ENCODE measurements around the gene TIGD1.

TIGD1 gene

DNA sequence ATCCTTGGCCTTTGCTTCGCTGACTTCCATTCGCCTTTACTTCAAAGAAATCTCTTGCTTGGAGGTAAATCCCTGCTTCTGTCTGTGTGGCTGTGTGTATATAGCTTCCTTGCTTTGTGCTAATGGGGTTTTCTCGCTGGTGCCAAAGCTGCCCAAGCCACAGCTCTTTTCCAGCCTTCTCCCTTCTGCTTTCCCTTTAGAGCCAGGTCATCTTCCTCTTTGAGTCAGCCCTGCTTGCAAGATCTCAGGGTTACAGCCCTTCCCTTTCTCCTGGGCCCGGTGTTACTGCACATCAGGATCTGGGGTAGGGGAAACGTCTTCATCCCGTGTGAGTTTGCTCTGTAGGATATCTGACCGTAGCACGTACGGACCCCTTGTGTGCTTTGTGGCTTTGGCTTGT is 19.2 kb upstream of the TIGD1 start:
- WGBS: 96% methylated on average over 9 of the region's 9 CpGs
- H3K9me3 ChIP-seq (ENCODE audit: insufficient read depth, low read depth, low read length): no peaks in the 10 kb centered on the region
- H3K4me3 ChIP-seq (ENCODE audit: low read length): no peak overlapping the region
- no peaks in the 10 kb centered on the region for H3K4me1 ChIP-seq (ENCODE audit: insufficient read depth, low read length)
- no peak overlapping the region for H3K9ac ChIP-seq (ENCODE audit: low read depth, low read length)
- H3K27ac ChIP-seq (ENCODE audit: low read depth, low read length): no peak overlapping the region
- H3K36me3 ChIP-seq (ENCODE audit: insufficient read depth, low read length): peaks cover 88% of the 10 kb centered on the region
- H3K27me3 ChIP-seq (ENCODE audit: insufficient read depth, low read length): no peaks in the 10 kb centered on the region

DNA sequence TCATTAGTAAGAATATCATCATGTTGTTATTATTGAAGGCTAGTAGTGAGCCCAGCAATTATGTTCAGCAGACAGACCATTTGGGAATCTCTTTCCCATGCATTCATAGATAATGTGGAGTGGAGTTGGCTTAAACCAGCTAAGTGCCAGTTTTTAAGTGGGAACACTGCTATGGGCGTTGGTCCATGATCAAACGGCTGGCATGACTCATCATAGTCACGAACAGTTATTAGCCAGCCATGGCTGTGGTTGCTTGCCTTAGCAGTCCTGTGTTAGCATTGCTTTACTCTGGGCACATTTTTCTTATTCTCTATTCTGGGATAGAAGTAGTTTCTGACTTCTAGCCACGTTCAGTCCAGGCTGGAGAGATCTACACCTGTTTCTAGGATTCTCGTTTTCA is 17.8 kb upstream of the TIGD1 start:
- Histone ChIP-seq H3K9ac (ENCODE audit: low read depth, low read length) (no peak overlapping the region), H3K4me3 (ENCODE audit: low read length) (no peak overlapping the region), H3K27ac (ENCODE audit: low read depth, low read length) (no peak overlapping the region), H3K36me3 (ENCODE audit: insufficient read depth, low read length) (peaks cover 85% of the 10 kb centered on the region), H3K4me1 (ENCODE audit: insufficient read depth, low read length) (no peaks in the 10 kb centered on the region), H3K9me3 (ENCODE audit: insufficient read depth, low read depth, low read length) (no peaks in the 10 kb centered on the region), H3K27me3 (ENCODE audit: insufficient read depth, low read length) (no peaks in the 10 kb centered on the region)
- WGBS: 95% methylated on average over 4 of the region's 5 CpGs

DNA sequence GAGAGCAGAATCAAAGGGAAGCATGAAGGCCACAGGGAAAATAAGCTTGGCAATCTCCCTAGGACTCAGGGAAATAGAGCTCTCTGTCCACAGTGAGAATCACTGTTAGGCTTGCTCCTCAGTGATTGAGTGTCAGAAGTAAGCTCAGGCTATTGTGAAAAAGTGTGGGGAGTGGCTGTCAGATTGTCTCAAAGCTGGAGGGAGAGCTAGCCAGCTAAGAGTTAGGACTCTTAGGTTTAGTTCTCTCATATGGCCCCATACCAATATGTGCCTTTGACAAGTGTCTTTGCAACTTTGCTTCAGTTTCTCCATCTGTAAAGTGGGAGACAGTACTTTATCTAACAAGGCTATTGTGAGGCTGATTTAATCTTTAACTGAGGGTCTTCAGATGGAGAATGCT is 17.4 kb upstream of the TIGD1 start:
- no peak overlapping the region for H3K4me3 ChIP-seq (ENCODE audit: low read length)
- H3K4me1 ChIP-seq (ENCODE audit: insufficient read depth, low read length): no peaks in the 10 kb centered on the region
- H3K9ac ChIP-seq (ENCODE audit: low read depth, low read length): no peak overlapping the region
- H3K27me3 ChIP-seq (ENCODE audit: insufficient read depth, low read length): no peaks in the 10 kb centered on the region
- H3K9me3 ChIP-seq (ENCODE audit: insufficient read depth, low read depth, low read length): no peaks in the 10 kb centered on the region
- H3K36me3 ChIP-seq (ENCODE audit: insufficient read depth, low read length): peaks cover 84% of the 10 kb centered on the region
- H3K27ac ChIP-seq (ENCODE audit: low read depth, low read length): no peak overlapping the region

DNA sequence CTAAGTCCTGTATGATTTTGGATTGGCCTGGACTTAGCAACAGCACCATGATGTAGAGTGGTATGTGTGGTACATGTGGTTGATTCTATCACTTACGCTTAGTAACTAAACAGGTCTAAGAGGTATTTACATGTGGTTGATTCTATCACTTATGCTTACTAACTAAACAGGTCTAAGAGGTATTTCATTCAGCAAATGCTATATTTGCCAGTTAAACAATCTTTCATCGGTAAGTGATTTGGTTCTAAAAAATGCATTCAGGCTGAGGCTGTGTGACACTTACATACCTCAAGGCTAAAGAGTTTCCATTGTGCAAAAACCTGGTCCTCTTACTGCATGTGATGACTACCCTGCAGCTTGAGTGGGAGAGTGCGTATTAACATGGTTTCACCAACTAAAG is 13.2 kb upstream of the TIGD1 start:
- Histone ChIP-seq H3K9ac (ENCODE audit: low read depth, low read length) (no peak overlapping the region), H3K36me3 (ENCODE audit: insufficient read depth, low read length) (peaks cover 86% of the 10 kb centered on the region)
- WGBS: 94% methylated on average over 2 of the region's 3 CpGs

DNA sequence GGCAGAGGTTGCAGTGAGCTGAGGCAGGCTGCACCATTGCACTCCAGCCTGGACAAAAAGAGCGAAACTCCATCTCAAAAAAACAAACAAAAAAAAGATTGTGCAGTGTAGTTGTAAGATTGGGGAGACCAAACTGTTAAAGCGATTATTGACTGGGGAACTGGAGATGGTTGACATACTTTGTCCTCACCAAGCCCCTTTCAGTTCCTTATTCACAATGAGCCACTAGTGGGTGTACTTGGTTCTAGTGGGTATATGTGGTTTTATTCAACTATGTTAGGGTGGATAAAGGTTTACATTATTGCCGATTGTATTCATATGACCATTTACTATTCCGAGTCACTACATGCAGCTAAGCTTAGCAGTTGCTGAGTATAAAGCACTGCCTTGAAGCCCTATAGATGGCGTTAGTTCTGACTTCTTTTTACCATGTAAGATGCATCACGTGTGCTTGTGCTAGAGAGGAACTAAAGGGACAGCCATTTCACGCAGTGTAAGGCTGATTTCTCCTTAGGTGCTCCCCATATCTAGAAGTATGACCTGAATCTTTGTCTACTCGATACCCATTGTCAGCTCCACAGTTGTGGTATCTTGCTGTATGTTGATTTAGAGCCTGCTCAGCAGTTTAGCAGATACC is 12.3 kb upstream of the TIGD1 start:
- H3K27me3 ChIP-seq (ENCODE audit: insufficient read depth, low read length): no peaks in the 10 kb centered on the region
- 93% methylated on average over 7 of the region's 8 CpGs for WGBS
- no peak overlapping the region for H3K27ac ChIP-seq (ENCODE audit: low read depth, low read length)
- peaks cover 86% of the 10 kb centered on the region for H3K36me3 ChIP-seq (ENCODE audit: insufficient read depth, low read length)
- H3K9me3 ChIP-seq (ENCODE audit: insufficient read depth, low read depth, low read length): no peaks in the 10 kb centered on the region
- no peak overlapping the region for H3K9ac ChIP-seq (ENCODE audit: low read depth, low read length)
- H3K4me3 ChIP-seq (ENCODE audit: low read length): no peak overlapping the region
- H3K4me1 ChIP-seq (ENCODE audit: insufficient read depth, low read length): no peaks in the 10 kb centered on the region

More for the DNA sequence above, 13.2 kb upstream of the TIGD1 start:
- Histone ChIP-seq H3K9me3 (ENCODE audit: insufficient read depth, low read depth, low read length) (no peaks in the 10 kb centered on the region), H3K4me3 (ENCODE audit: low read length) (no peak overlapping the region), H3K4me1 (ENCODE audit: insufficient read depth, low read length) (no peaks in the 10 kb centered on the region), H3K27me3 (ENCODE audit: insufficient read depth, low read length) (no peaks in the 10 kb centered on the region), H3K27ac (ENCODE audit: low read depth, low read length) (no peak overlapping the region)

DNA sequence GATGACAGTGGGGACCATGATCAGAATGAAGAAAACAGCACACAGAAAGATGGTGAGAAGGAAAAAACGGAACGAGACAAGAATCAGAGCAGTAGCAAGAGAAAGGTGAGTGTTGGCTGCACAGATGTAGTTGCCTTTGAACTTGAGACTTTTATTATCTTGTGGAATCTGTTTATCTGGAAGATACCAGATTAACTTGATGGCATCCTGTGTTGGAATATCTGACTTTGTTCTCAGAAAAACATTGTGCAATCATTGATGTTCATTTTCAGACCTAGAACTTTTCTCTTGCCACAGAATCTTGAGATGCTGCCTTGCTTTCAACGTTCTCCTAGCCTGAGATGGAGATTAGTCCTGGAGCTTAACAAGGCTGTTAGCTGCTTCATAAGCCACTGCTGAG is 6.1 kb upstream of the TIGD1 start:
- Histone ChIP-seq H3K4me3 (ENCODE audit: low read length) (no peak overlapping the region), H3K9me3 (ENCODE audit: insufficient read depth, low read depth, low read length) (no peaks in the 10 kb centered on the region), H3K27me3 (ENCODE audit: insufficient read depth, low read length) (no peaks in the 10 kb centered on the region), H3K4me1 (ENCODE audit: insufficient read depth, low read length) (peaks cover 2% of the 10 kb centered on the region; the same call in 1 of the 2 replicates), H3K27ac (ENCODE audit: low read depth, low read length) (no peak overlapping the region), H3K9ac (ENCODE audit: low read depth, low read length) (no peak overlapping the region), H3K36me3 (ENCODE audit: insufficient read depth, low read length) (peaks cover 78% of the 10 kb centered on the region)
- WGBS: 92% methylated on average over 3 of the region's 3 CpGs

DNA sequence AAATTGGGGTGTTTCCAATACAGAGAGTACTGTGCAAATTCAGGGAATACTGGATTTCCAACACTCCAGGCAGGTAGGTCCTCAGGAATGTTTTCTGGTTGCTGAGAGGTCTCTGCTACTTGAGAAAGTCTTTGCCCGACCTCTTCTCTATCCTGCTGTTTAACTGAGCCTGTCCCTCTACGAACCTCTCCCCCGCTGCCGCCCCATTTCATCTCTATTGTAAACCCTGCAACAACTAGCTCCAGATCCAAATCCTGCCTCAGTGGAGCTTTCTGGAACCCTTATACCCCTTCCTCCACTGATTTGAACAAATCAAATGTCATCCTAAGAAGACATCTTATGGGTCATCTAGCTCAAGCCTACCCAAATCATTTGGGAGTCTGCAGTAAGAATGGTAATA is 1.4 kb upstream of the TIGD1 start:
- H3K27me3 ChIP-seq (ENCODE audit: insufficient read depth, low read length): no peaks in the 10 kb centered on the region
- H3K4me1 ChIP-seq (ENCODE audit: insufficient read depth, low read length): peaks cover 3% of the 10 kb centered on the region; the same call in 1 of the 2 replicates
- WGBS: 92% methylated on average over 4 of the region's 4 CpGs
- H3K36me3 ChIP-seq (ENCODE audit: insufficient read depth, low read length): peaks cover 46% of the 10 kb centered on the region
- peak overlapping the region; percentile 92 for H3K4me3 ChIP-seq (ENCODE audit: low read length)
- H3K9ac ChIP-seq (ENCODE audit: low read depth, low read length): peak overlapping the region; percentile 93
- H3K27ac ChIP-seq (ENCODE audit: low read depth, low read length): no peak overlapping the region
- no peaks in the 10 kb centered on the region for H3K9me3 ChIP-seq (ENCODE audit: insufficient read depth, low read depth, low read length)

DNA sequence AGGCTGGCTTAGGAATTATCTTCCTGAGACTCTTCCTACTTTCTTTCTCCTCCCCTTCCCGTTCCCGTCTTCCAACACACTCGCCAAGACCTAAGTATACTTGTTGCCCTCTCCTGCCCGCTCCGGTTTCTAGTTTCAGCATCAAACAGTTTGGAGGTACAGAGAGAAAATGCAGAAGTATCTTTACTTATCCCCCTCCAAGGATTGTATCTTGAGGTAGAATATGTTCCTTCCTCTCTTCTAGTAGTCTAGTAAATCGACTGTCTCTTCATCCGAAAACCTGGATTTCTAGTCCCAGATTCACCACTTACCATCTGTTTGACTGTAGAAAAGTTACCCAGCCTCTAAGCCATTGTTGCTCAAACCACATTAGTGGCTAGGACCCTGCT is 887 bp upstream of the TIGD1 start:
- Histone ChIP-seq H3K27ac (ENCODE audit: low read depth, low read length) (peak overlapping the region; percentile 97; the same call in 1 of the 2 replicates), H3K4me3 (ENCODE audit: low read length) (peak overlapping the region; percentile 92), H3K9me3 (ENCODE audit: insufficient read depth, low read depth, low read length) (no peaks in the 10 kb centered on the region), H3K4me1 (ENCODE audit: insufficient read depth, low read length) (peaks cover 3% of the 10 kb centered on the region; the same call in 1 of the 2 replicates), H3K9ac (ENCODE audit: low read depth, low read length) (peak overlapping the region; percentile 93), H3K36me3 (ENCODE audit: insufficient read depth, low read length) (peaks cover 44% of the 10 kb centered on the region), H3K27me3 (ENCODE audit: insufficient read depth, low read length) (no peaks in the 10 kb centered on the region)
- 24% methylated on average over 7 of the region's 7 CpGs for WGBS

DNA sequence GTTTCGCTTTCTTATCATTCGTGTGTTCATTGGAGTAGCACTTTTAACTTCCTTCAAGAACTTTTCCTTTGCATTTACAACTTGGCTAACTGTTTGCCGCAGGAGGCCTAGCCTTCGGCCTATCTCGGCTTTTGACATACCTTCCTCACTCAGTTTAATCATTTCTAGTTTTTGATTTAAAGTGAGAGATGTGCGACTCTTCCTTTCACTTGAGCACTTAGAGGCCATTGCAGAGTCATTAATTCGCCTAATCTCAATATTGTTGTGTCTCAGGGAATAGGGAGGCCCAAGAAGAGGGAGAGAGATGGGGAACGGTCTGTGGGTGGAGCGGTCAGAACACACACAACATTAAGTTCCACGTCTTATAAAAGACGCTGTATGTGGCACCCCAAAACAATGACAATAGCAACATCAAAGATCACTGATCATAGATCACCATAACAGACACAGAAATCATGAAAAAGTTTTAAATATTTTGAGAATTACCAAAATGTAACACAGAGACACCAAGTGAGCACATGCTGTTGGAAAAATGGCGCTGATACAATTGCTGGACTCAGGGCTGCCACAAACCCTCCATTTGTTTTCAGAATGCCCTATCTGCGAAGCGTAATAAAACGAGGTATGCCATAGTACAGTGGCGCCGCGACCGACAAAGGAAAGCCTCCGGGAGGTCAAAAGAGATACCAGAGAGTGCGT is 553 bp downstream of the TIGD1 start:
- H3K4me1 ChIP-seq (ENCODE audit: insufficient read depth, low read length): peaks cover 3% of the 10 kb centered on the region; the same call in 1 of the 2 replicates
- H3K27me3 ChIP-seq (ENCODE audit: insufficient read depth, low read length): no peaks in the 10 kb centered on the region
- peaks cover 35% of the 10 kb centered on the region for H3K36me3 ChIP-seq (ENCODE audit: insufficient read depth, low read length)
- peak overlapping the region; percentile 97 for H3K27ac ChIP-seq (ENCODE audit: low read depth, low read length)
- H3K9ac ChIP-seq (ENCODE audit: low read depth, low read length): peak overlapping the region; percentile 93
- 34% methylated on average over 20 of the region's 21 CpGs for WGBS
- H3K4me3 ChIP-seq (ENCODE audit: low read length): peak overlapping the region; percentile 92
- no peaks in the 10 kb centered on the region for H3K9me3 ChIP-seq (ENCODE audit: insufficient read depth, low read depth, low read length)

DNA sequence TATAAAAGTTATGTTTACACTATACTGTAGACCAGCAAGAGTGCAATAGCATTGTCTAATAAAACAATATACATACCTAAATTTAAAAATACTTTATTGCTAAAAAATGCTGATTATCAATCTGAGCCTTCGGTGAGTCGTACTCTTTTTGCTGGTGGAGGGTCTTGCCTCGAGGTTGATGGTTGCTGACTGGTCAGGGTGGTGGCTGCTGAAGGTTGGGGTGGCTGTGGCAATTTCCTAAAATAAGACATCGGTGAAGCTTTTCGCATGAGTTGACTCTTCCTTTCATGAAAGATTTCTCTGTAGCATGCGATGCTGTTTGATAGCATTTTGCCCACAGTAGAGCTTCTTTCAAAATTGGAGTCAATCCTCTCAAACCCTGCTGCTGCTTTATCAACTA is 2.4 kb downstream of the TIGD1 start:
- peaks cover 3% of the 10 kb centered on the region; the same call in 1 of the 2 replicates for H3K4me1 ChIP-seq (ENCODE audit: insufficient read depth, low read length)
- H3K9me3 ChIP-seq (ENCODE audit: insufficient read depth, low read depth, low read length): no peaks in the 10 kb centered on the region
- no peak overlapping the region for H3K27ac ChIP-seq (ENCODE audit: low read depth, low read length)
- no peaks in the 10 kb centered on the region for H3K27me3 ChIP-seq (ENCODE audit: insufficient read depth, low read length)
- H3K4me3 ChIP-seq (ENCODE audit: low read length): no peak overlapping the region
- 98% methylated on average over 6 of the region's 6 CpGs for WGBS
- H3K9ac ChIP-seq (ENCODE audit: low read depth, low read length): no peak overlapping the region
- H3K36me3 ChIP-seq (ENCODE audit: insufficient read depth, low read length): peaks cover 28% of the 10 kb centered on the region

DNA sequence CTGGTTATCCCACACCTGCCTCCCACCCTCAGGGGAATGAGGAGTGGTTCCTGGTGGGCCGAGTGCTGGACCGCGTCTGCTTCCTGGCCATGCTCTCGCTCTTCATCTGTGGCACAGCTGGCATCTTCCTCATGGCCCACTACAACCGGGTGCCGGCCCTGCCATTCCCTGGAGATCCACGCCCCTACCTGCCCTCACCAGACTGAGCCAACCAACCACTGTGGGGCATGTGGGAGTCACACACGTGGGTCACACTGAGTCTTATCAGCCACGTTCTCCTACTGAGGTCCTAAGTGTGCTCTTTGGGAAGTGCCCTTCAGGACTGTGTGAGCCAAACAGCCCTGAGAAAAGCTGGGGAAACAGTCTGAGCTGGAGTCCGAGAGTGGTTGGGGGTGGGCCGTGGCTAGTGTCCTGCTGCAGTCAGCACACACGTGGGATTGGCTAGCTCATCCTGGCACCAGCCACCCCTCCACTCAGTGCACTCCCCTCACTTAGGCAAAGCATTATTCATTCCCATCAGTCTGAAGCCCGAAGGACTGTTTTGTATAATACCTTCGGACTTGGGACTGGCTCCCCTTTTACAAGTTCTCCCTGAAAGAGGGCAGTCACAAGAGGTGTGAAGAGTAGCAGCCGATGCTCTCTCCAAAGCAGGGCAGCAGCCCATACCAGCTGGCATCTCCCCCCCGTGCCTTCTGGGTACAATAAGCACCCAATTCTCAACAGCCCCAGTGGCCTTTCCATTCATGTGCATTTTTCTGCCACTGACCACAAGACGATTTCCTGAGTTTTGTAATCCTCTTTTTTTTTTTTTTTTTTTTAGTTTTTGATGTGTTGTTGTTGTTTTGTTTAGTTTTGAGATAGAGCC is 4.6 kb downstream of the TIGD1 start:
- no peaks in the 10 kb centered on the region for H3K4me1 ChIP-seq (ENCODE audit: insufficient read depth, low read length)
- H3K27me3 ChIP-seq (ENCODE audit: insufficient read depth, low read length): no peaks in the 10 kb centered on the region
- H3K9ac ChIP-seq (ENCODE audit: low read depth, low read length): no peak overlapping the region
- no peak overlapping the region for H3K27ac ChIP-seq (ENCODE audit: low read depth, low read length)
- peaks cover 16% of the 10 kb centered on the region for H3K36me3 ChIP-seq (ENCODE audit: insufficient read depth, low read length)
- no peak overlapping the region for H3K4me3 ChIP-seq (ENCODE audit: low read length)
- H3K9me3 ChIP-seq (ENCODE audit: insufficient read depth, low read depth, low read length): no peaks in the 10 kb centered on the region
- 94% methylated on average over 17 of the region's 17 CpGs for WGBS
